Bronchial epithelial cell (primary cell): ENCODE results near the gene ARL4C. TPM values are rescaled to one million over a fixed set of nuclear protein-coding genes. Genes with fewer than 3 reads are reported as not detected.

Experiments used
- DNase-seq: peaks from one replicate; pipeline ENCODE4 v3.0.0-alpha.2; 2010; ENCODE audit warnings: low read depth
- FAIRE-seq: peaks from 2 replicates; lab custom pipeline; 2011; peaks lifted over from hg19 to GRCh38; lab: Jason Lieb, UNC
- H3K27me3 ChIP-seq: 2 replicates; pipeline ENCODE4 v1.5.1; 2011; ENCODE audit warnings: low read length; ENCODE audit not compliant: control insufficient read depth, insufficient read depth
- H3K36me3 ChIP-seq: 2 replicates; pipeline ENCODE4 v1.5.1; 2011; ENCODE audit warnings: low read length; ENCODE audit not compliant: control insufficient read depth, insufficient read depth
- H3K4me3 ChIP-seq: 2 replicates; pipeline ENCODE4 v1.5.1; 2011; ENCODE audit warnings: mild to moderate bottlenecking, low read depth, low read length, control low read depth
- CTCF ChIP-seq: IDR thresholded peaks from 2 replicates; pipeline ENCODE4 v1.5.1; 2011; ENCODE audit warnings: mild to moderate bottlenecking, moderate library complexity, low read length, control low read depth, inconsistent platforms; ENCODE audit not compliant: insufficient read depth, severe bottlenecking
- total RNA-seq: library from RNA; depleted of rRNA; stranded (reverse); fragments of >200 nt; gene quantifications from 2 replicates; pipeline ENCODE4 v1.2.1, GENCODE V29; 2014

Gene ARL4C
- total RNA-seq, 1 donor from 2014 or later: 9.5 TPM

- Histone ChIP-seq H3K36me3 (no peaks in the 10 kb centered on the region), H3K4me3 (no peak overlapping the region), H3K27me3 (no peaks in the 10 kb centered on the region)
- FAIRE-seq (no peak), DNase-seq (peak; percentile 68)
- TF ChIP-seq CTCF: no peak
Observed at GRCh38 chr2:234502919-234503285, 6.0 kb upstream of the ARL4C start.

GRCh38 chr2:234502285-234502918 lies 5.5 kb upstream of the ARL4C start:
- peak; percentile 84 for DNase-seq
- no peak for TF ChIP-seq CTCF
- Histone ChIP-seq H3K36me3 (no peaks in the 10 kb centered on the region), H3K4me3 (no peak overlapping the region), H3K27me3 (no peaks in the 10 kb centered on the region)
- FAIRE-seq: peak; percentile 98

GRCh38 chr2:234500394-234501006 lies 3.6 kb upstream of the ARL4C start:
- FAIRE-seq: no peak
- no peak overlapping the region for H3K4me3 ChIP-seq
- TF ChIP-seq CTCF: peak; percentile 64
- DNase-seq: peak; percentile 61
- H3K27me3 ChIP-seq: no peaks in the 10 kb centered on the region
- no peaks in the 10 kb centered on the region for H3K36me3 ChIP-seq

- Histone ChIP-seq H3K36me3 (no peaks in the 10 kb centered on the region), H3K27me3 (no peaks in the 10 kb centered on the region), H3K4me3 (peak overlapping the region; percentile 44)
- TF ChIP-seq CTCF: no peak
- no peak for FAIRE-seq
- DNase-seq: no peak
Observed at GRCh38 chr2:234497594-234498235, 834 bp upstream of the ARL4C start.

- peak overlapping the region; percentile 66 for H3K4me3 ChIP-seq
- peak; percentile 23 for DNase-seq
- FAIRE-seq: no peak
- H3K36me3 ChIP-seq: no peaks in the 10 kb centered on the region
- no peaks in the 10 kb centered on the region for H3K27me3 ChIP-seq
- TF ChIP-seq CTCF: no peak
Observed at GRCh38 chr2:234496055-234496834, 636 bp downstream of the ARL4C start.
